ENCODE measurements around the gene SFT2D3. TPM values are rescaled to one million over a fixed set of nuclear protein-coding genes. Genes with fewer than 3 reads are reported as not detected.

Gene SFT2D3
- total RNA-seq, 1 experiment from 2014 or later = 3.1 TPM

- ChIA-PET RAD21 (ENCODE audit: low non-redundant PET in 1 of 2, low total read pairs in 2 of 2, uncharacterized antibody in 2 of 2, unreplicated experiment in 2 of 2) (no interaction called here), POLR2A (no interaction called here), CTCF (no interaction called here)
- peaks cover 4% of the 10 kb centered on the region; the same call in 1 of the 2 replicates for H4K20me1 ChIP-seq (ENCODE audit: insufficient read depth)
- no peaks in the 10 kb centered on the region for H3K4me1 ChIP-seq (ENCODE audit: control insufficient read depth in 1 of 2, insufficient read depth in 2 of 2, low read length in 2 of 2)
- no TSS peak for BruUV-seq (replicated peaks)
- DNase-seq (ENCODE audit: low read depth, low spot score) (no peak), ATAC-seq (no peak)
- H2AFZ ChIP-seq (ENCODE audit: low read depth, low read length, poor library complexity, severe bottlenecking) = no peak overlapping the region
- no peak overlapping the region for H3K4me3 ChIP-seq (replicated peaks in 1 of 2; ENCODE audit: low read depth in 1 of 2, low read length in 2 of 2)
- no peaks in the 10 kb centered on the region for H3K9me3 ChIP-seq (ENCODE audit: control insufficient read depth in 1 of 2, insufficient read depth in 1 of 2, low read depth in 1 of 2, low read length in 2 of 2)
- H3K27me3 ChIP-seq (ENCODE audit: insufficient read depth, low read length) = no peaks in the 10 kb centered on the region
- no peaks in the 10 kb centered on the region; the same call in 1 of the 2 replicates for H3K79me2 ChIP-seq (ENCODE audit: insufficient read depth, low read length)
- H3K36me3 ChIP-seq (ENCODE audit: control insufficient read depth in 1 of 2, insufficient read depth in 2 of 2, low read length in 2 of 2) = peaks cover 0 to under 1% of the 10 kb centered on the region in 2 experiments; a peak in 2 of 4 replicates
- intact Hi-C loops (cut with micrococcal nuclease) = no loop called here
- no peak overlapping the region for H3K9ac ChIP-seq (ENCODE audit: low read length)
- no peak for TF ChIP-seq REST (IDR thresholded peaks at IDR 0.05; ENCODE audit: low read depth)
- no peak overlapping the region for H3K27ac ChIP-seq (ENCODE audit: low read depth, low read length)
- H3K4me2 ChIP-seq (ENCODE audit: low read length) = no peak overlapping the region
- no peaks in the 10 kb centered on the region for H3K9me2 ChIP-seq (ENCODE audit: insufficient read depth)
Measured at GRCh38 chr2:127735044-127735443, 33.7 kb downstream of the SFT2D3 start.

GRCh38 chr2:127735537-127736399, 34.5 kb downstream of the SFT2D3 start:
- CTCF ChIA-PET = no interaction called here
- no peaks in the 10 kb centered on the region for H3K9me3 ChIP-seq (ENCODE audit: control insufficient read depth in 1 of 2, insufficient read depth in 1 of 2, low read depth in 1 of 2, low read length in 2 of 2)
- no peak overlapping the region for H3K4me3 ChIP-seq (replicated peaks in 1 of 2; ENCODE audit: low read depth in 1 of 2, low read length in 2 of 2)
- no peaks in the 10 kb centered on the region for H3K4me1 ChIP-seq (ENCODE audit: control insufficient read depth in 1 of 2, insufficient read depth in 2 of 2, low read length in 2 of 2)
- RAD21 ChIA-PET (ENCODE audit: low non-redundant PET in 1 of 2, low total read pairs in 2 of 2, uncharacterized antibody in 2 of 2, unreplicated experiment in 2 of 2) = no interaction called here
- H2AFZ ChIP-seq (ENCODE audit: low read depth, low read length, poor library complexity, severe bottlenecking) = no peak overlapping the region
- H3K27me3 ChIP-seq (ENCODE audit: insufficient read depth, low read length) = no peaks in the 10 kb centered on the region
- no peak overlapping the region for H3K27ac ChIP-seq (ENCODE audit: low read depth, low read length)
- peaks cover 4% of the 10 kb centered on the region; the same call in 1 of the 2 replicates for H4K20me1 ChIP-seq (ENCODE audit: insufficient read depth)
- H3K36me3 ChIP-seq (ENCODE audit: control insufficient read depth in 1 of 2, insufficient read depth in 2 of 2, low read length in 2 of 2) = peaks cover 0 to 5% of the 10 kb centered on the region in 2 experiments; a peak in 2 of 4 replicates
- no peak overlapping the region for H3K4me2 ChIP-seq (ENCODE audit: low read length)
- no peak for ATAC-seq
- DNase-seq (ENCODE audit: low read depth, low spot score) = no peak
- H3K79me2 ChIP-seq (ENCODE audit: insufficient read depth, low read length) = no peaks in the 10 kb centered on the region; the same call in 1 of the 2 replicates
- no peaks in the 10 kb centered on the region for H3K9me2 ChIP-seq (ENCODE audit: insufficient read depth)
- intact Hi-C loops (cut with micrococcal nuclease) = no loop called here
- POLR2A ChIA-PET = no interaction called here
- no TSS peak for BruUV-seq (replicated peaks)
- H3K9ac ChIP-seq (ENCODE audit: low read length) = no peak overlapping the region
- TF ChIP-seq POLR2A (IDR thresholded peaks at IDR 0.05; ENCODE audit: borderline replicate concordance, extremely low read depth, insufficient read depth, insufficient read length) = no peak
- no peak for TF ChIP-seq ELF1 (IDR thresholded peaks at IDR 0.05; ENCODE audit: borderline replicate concordance, low read depth)
- TF ChIP-seq EZH2 (IDR thresholded peaks at IDR 0.05) = no peak
- no peak for TF ChIP-seq CBX3 (IDR thresholded peaks at IDR 0.05; ENCODE audit: low read depth)
- no peak for TF ChIP-seq JUND (IDR thresholded peaks at IDR 0.05)
- TF ChIP-seq FOSL1 (IDR thresholded peaks at IDR 0.05; ENCODE audit: low read depth) = no peak
- no peak for TF ChIP-seq ZBTB33 (IDR thresholded peaks at IDR 0.05; ENCODE audit: extremely low read depth, insufficient replicate concordance, low read length)
- TF ChIP-seq SIN3A (IDR thresholded peaks at IDR 0.05; ENCODE audit: low read depth) = no peak
- no peak for TF ChIP-seq MAX (IDR thresholded peaks at IDR 0.05)
- TF ChIP-seq EGR1 (IDR thresholded peaks at IDR 0.05; ENCODE audit: low read depth) = no peak
- TF ChIP-seq CEBPB (IDR thresholded peaks at IDR 0.05; ENCODE audit: low read depth) = no peak
- TF ChIP-seq ATF3 (IDR thresholded peaks at IDR 0.05) = no peak
- TF ChIP-seq YY1 (IDR thresholded peaks at IDR 0.05; ENCODE audit: extremely low read depth, insufficient replicate concordance, low read depth, low read length) = no peak
- no peak for TF ChIP-seq RAD21 (IDR thresholded peaks at IDR 0.05; ENCODE audit: low read depth)

Measured in HCT116 (cell line).